Hematopoietic multipotent progenitor cell treated with erythropoietin and hydrocortisone succinate and interleukin-3 and kit ligand, for 15 days (in vitro differentiated cells): ENCODE results near the gene DOCK9.

Source experiments
- DNase-seq: peaks from one replicate; pipeline ENCODE4 v3.0.0-alpha.2; 2015; ENCODE audit warnings: low spot score

The DOCK9 gene

GRCh38 chr13:98886587-98887230 lies 91.2 kb downstream of the DOCK9 start:
- DNase-seq: no peak

- DNase-seq: no peak
Measured at GRCh38 chr13:98885600-98885999, 92.3 kb downstream of the DOCK9 start.

- DNase-seq: no peak
Measured at GRCh38 chr13:98883998-98884397, 93.9 kb downstream of the DOCK9 start.

- DNase-seq: no peak
Measured at GRCh38 chr13:98881390-98881789, 96.5 kb downstream of the DOCK9 start.

- no peak for DNase-seq
Measured at GRCh38 chr13:98880677-98881076, 97.2 kb downstream of the DOCK9 start.

GRCh38 chr13:98879957-98880356 lies 97.9 kb downstream of the DOCK9 start:
- DNase-seq: no peak

- DNase-seq: no peak
Measured at GRCh38 chr13:98879127-98879520, 98.7 kb downstream of the DOCK9 start.

GRCh38 chr13:98878486-98879126 lies 99.3 kb downstream of the DOCK9 start:
- DNase-seq: no peak

- no peak for DNase-seq
Measured at GRCh38 chr13:98877936-98878335, 99.9 kb downstream of the DOCK9 start.

GRCh38 chr13:98877466-98877865 lies 100.4 kb downstream of the DOCK9 start:
- DNase-seq: no peak

- no peak for DNase-seq
Measured at GRCh38 chr13:98875146-98875729, 102.6 kb downstream of the DOCK9 start.

GRCh38 chr13:98874029-98874397 lies 103.9 kb downstream of the DOCK9 start:
- DNase-seq: no peak

GRCh38 chr13:98873377-98874028 lies 104.4 kb downstream of the DOCK9 start:
- DNase-seq: no peak

GRCh38 chr13:98871727-98872126 lies 106.1 kb downstream of the DOCK9 start:
- no peak for DNase-seq

- peak; percentile 11 for DNase-seq
Measured at GRCh38 chr13:98869408-98870090, 108.3 kb downstream of the DOCK9 start.

- no peak for DNase-seq
Measured at GRCh38 chr13:98868932-98869331, 108.9 kb downstream of the DOCK9 start.

- DNase-seq: no peak
Measured at GRCh38 chr13:98866882-98867281, 111.0 kb downstream of the DOCK9 start.

GRCh38 chr13:98860491-98860890 lies 117.4 kb downstream of the DOCK9 start:
- DNase-seq: no peak

- DNase-seq: no peak
Measured at GRCh38 chr13:98858191-98858590, 119.7 kb downstream of the DOCK9 start.

- no peak for DNase-seq
Measured at GRCh38 chr13:98856983-98857382, 120.9 kb downstream of the DOCK9 start.

GRCh38 chr13:98854448-98854847 lies 123.4 kb downstream of the DOCK9 start:
- DNase-seq: no peak

- no peak for DNase-seq
Measured at GRCh38 chr13:98853771-98854221, 124.1 kb downstream of the DOCK9 start.
